ENCODE measurements around the gene HMGN1.

HMGN1 gene

GRCh38 chr21:39345440-39345839, 3.4 kb downstream of the HMGN1 start:
- TF ChIP-seq CTCF (IDR thresholded peaks at IDR 0.05; ENCODE audit: low read length, missing control alignments), result no peak
- DNase-seq (ENCODE audit: low read depth), result no peak
- no peak overlapping the region for H3K4me3 ChIP-seq (replicated peaks; ENCODE audit: low read depth, low read length)

GRCh38 chr21:39344848-39345247, 4.0 kb downstream of the HMGN1 start:
- no peak overlapping the region for H3K4me3 ChIP-seq (replicated peaks; ENCODE audit: low read depth, low read length)
- TF ChIP-seq CTCF (IDR thresholded peaks at IDR 0.05; ENCODE audit: low read length, missing control alignments), result no peak
- no peak for DNase-seq (ENCODE audit: low read depth)

- no peak overlapping the region for H3K4me3 ChIP-seq (replicated peaks; ENCODE audit: low read depth, low read length)
- DNase-seq (ENCODE audit: low read depth), result no peak
- no peak for TF ChIP-seq CTCF (IDR thresholded peaks at IDR 0.05; ENCODE audit: low read length, missing control alignments)
Measured at GRCh38 chr21:39341249-39341923, 7.5 kb downstream of the HMGN1 start.

- no peak for DNase-seq (ENCODE audit: low read depth)
- no peak for TF ChIP-seq CTCF (IDR thresholded peaks at IDR 0.05; ENCODE audit: low read length, missing control alignments)
- no peak overlapping the region for H3K4me3 ChIP-seq (replicated peaks; ENCODE audit: low read depth, low read length)
Measured at GRCh38 chr21:39340687-39341086, 8.2 kb downstream of the HMGN1 start.

GRCh38 chr21:39339231-39339630, 9.7 kb downstream of the HMGN1 start:
- no peak overlapping the region for H3K4me3 ChIP-seq (replicated peaks; ENCODE audit: low read depth, low read length)
- no peak for DNase-seq (ENCODE audit: low read depth)
- no peak for TF ChIP-seq CTCF (IDR thresholded peaks at IDR 0.05; ENCODE audit: low read length, missing control alignments)

- no peak overlapping the region for H3K4me3 ChIP-seq (replicated peaks; ENCODE audit: low read depth, low read length)
- TF ChIP-seq CTCF (IDR thresholded peaks at IDR 0.05; ENCODE audit: low read length, missing control alignments), result no peak
- no peak for DNase-seq (ENCODE audit: low read depth)
Measured at GRCh38 chr21:39336457-39337008, 12.4 kb downstream of the HMGN1 start.

GRCh38 chr21:39334611-39335010, 14.3 kb downstream of the HMGN1 start:
- TF ChIP-seq CTCF (IDR thresholded peaks at IDR 0.05; ENCODE audit: low read length, missing control alignments), result no peak

More at GRCh38 chr21:39334611-39335010, 14.3 kb downstream of the HMGN1 start:
- DNase-seq (ENCODE audit: low read depth), result no peak
- no peak overlapping the region for H3K4me3 ChIP-seq (replicated peaks; ENCODE audit: low read depth, low read length)
